Effector memory CD8-positive, alpha-beta T cell (primary cell): ENCODE measurements around the gene ZNF618.

Experiments
- ATAC-seq: fragments of 150-1000 bp; cut with Tn5 transposase; replicated peaks from 2 replicates; pipeline ENCODE4 v1.10.0; 2021; ENCODE audit warnings: mild to moderate bottlenecking, moderate library complexity
- DNase-seq, 3 experiments: peaks; one replicate each; pipeline ENCODE4 v3.0.0; 2021
- H3K27ac Mint-ChIP-seq, 2 donors: one replicate each; pipeline ENCODE4 v1.8.0; 2022; ENCODE audit warnings: mild to moderate bottlenecking in 2 of 2, mixed read lengths in 2 of 2, moderate library complexity in 2 of 2
- H3K27me3 Mint-ChIP-seq, 2 donors: one replicate each; pipeline ENCODE4 v1.8.0; 2022; ENCODE audit warnings: mixed read lengths in 2 of 2
- H3K36me3 Mint-ChIP-seq: one replicate; pipeline ENCODE4 v1.8.0; 2022; ENCODE audit warnings: mild to moderate bottlenecking, moderate library complexity, mixed read lengths; ENCODE audit not compliant: insufficient read depth
- H3K4me1 Mint-ChIP-seq, 2 donors: one replicate each; pipeline ENCODE4 v1.8.0; 2022; ENCODE audit warnings: low read depth in 2 of 2, mixed read lengths in 2 of 2
- H3K4me3 Mint-ChIP-seq, 2 donors: one replicate each; pipeline ENCODE4 v1.8.0; 2022; ENCODE audit warnings: mild to moderate bottlenecking in 2 of 2, mixed read lengths in 2 of 2, moderate library complexity in 2 of 2
- H3K9me3 Mint-ChIP-seq, 2 donors: one replicate each; pipeline ENCODE4 v1.8.0; 2022; ENCODE audit warnings: mixed read lengths in 2 of 2

The ZNF618 gene

DNA sequence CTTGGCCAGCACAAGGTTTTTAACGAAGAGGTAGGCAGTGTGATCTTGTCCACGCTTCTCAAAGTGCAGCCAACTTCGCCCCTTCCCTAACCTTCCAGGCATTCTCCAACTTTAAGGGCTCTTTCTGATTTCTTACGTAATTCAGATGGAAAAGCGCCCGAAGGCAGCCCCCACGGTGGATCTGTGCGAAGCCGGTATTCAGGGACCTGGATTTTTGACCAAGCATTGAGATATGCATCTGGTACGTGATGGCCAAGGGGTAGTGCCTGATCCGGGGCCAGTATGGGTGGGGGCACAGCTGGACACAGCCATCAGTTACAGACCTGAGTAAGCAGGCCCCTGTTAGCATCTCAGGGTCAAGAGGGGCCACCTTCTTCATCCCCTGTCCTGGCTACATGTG lies 122.0 kb downstream of the ZNF618 start:
- Mint-ChIP-seq H3K27ac (no peak overlapping the region), H3K9me3 (no peaks in the 10 kb centered on the region), H3K27me3 (peaks cover 5 to 12% of the 10 kb centered on the region in 2 donors), H3K36me3 (no peaks in the 10 kb centered on the region), H3K4me3 (no peak overlapping the region), H3K4me1 (peaks cover 0 to under 1% of the 10 kb centered on the region in 2 donors)
- DNase-seq (no peak), ATAC-seq (no peak)

DNA sequence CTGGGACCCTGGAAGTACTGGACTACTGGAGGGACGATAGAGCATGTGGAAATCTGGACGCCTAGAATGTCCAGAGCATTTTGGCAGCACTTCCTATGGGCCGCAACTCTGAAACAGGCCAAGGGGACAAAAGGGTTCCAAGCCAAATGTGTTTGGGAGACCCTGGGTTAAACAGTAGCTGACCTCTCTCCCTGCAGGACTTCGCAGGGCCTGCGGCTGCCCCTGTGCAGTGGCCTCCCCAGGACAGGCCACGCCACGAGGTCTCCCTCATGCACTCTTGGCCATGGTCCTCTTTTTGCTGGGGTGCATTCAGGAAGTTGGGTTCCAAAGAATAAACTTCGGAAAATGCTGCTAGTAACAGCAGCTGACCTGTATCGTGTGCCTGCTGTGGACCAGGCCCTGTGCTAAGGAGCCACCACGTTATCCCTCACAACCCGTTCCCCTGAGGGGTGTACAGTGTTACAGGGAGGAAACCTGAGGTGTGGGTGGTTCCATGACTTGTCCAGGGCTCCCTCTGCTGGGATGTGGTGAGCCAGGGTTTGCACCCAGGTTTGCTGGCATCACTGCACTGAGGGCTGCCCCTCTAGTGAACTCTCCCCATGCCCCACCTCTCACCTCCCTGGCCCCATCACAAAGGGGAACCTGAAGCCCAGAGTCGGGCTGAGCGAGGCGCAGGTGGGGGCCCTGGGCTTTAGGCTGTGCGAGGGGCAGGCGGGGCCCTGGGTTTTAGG lies 122.6 kb downstream of the ZNF618 start:
- H3K4me1 Mint-ChIP-seq: no peaks in the 10 kb centered on the region
- no peak for ATAC-seq
- peaks cover 5 to 12% of the 10 kb centered on the region in 2 donors for H3K27me3 Mint-ChIP-seq
- H3K4me3 Mint-ChIP-seq: no peak overlapping the region
- no peaks in the 10 kb centered on the region for H3K36me3 Mint-ChIP-seq
- no peak for DNase-seq
- no peaks in the 10 kb centered on the region for H3K9me3 Mint-ChIP-seq
- no peak overlapping the region for H3K27ac Mint-ChIP-seq

DNA sequence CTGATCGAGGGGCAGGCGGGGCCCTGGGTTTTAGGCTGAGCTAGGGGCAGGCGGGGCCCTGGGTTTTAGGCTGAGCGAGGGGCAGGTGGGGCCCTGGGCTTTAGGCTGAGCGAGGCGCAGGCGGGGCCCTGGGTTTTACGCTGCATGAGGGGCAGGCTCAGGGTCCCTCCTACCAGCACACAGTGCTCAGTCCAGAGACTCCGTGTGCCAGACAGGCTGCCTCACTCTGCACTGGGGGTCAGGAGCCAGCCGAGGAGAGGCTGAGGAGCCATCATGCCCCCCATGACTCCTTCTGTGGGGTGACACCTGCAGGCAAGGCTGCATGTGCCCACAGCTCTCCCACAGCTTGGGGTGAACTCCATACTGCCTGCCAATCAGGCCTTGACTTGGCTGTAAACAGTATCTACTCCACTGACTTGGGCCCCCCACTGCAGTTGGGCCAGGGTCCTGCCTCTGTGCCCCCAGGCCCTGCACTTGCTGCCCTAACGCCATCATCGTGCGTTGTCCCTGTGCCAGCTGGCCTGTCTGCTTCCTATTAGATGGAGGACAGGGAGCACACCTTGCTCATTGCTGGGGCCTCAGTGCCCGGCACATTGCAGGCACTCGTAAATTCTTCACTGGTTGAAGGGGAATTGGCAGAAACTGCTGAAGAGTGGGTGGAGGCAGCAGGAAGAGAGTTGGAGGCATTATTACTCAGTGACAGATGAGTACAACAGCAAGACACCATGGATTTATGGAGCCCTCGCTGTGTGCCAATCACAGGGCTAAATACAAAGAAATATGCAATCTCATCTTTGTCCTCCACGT lies 123.3 kb downstream of the ZNF618 start:
- Mint-ChIP-seq H3K9me3 (no peaks in the 10 kb centered on the region), H3K36me3 (no peaks in the 10 kb centered on the region), H3K4me3 (no peak overlapping the region), H3K27me3 (peaks cover 5 to 12% of the 10 kb centered on the region in 2 donors), H3K27ac (no peak overlapping the region), H3K4me1 (no peaks in the 10 kb centered on the region)
- ATAC-seq (no peak), DNase-seq (no peak)

DNA sequence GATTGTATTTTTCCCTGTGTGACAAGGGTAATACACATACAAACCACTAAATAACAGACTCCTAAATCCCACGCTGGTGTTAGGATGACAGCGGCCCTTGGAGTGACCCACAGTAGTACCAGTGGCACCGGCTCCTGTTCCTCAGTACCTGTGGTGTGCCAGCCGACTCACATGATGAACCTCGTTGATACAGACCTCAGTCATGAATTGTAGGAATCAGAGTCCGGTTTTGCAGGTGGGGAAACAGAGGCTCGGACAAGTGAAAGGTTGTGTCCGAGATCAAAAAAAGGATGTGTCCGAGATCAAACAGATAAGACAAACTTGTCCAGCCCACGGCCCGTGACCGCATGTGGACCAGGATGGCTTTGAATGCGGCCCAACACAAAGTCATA lies 124.0 kb downstream of the ZNF618 start:
- H3K4me1 Mint-ChIP-seq: no peaks in the 10 kb centered on the region
- H3K27me3 Mint-ChIP-seq: peaks cover 5 to 12% of the 10 kb centered on the region in 2 donors
- no peak for ATAC-seq
- no peaks in the 10 kb centered on the region for H3K36me3 Mint-ChIP-seq
- no peak overlapping the region for H3K27ac Mint-ChIP-seq
- DNase-seq: no peak
- H3K9me3 Mint-ChIP-seq: no peaks in the 10 kb centered on the region
- no peak overlapping the region for H3K4me3 Mint-ChIP-seq

DNA sequence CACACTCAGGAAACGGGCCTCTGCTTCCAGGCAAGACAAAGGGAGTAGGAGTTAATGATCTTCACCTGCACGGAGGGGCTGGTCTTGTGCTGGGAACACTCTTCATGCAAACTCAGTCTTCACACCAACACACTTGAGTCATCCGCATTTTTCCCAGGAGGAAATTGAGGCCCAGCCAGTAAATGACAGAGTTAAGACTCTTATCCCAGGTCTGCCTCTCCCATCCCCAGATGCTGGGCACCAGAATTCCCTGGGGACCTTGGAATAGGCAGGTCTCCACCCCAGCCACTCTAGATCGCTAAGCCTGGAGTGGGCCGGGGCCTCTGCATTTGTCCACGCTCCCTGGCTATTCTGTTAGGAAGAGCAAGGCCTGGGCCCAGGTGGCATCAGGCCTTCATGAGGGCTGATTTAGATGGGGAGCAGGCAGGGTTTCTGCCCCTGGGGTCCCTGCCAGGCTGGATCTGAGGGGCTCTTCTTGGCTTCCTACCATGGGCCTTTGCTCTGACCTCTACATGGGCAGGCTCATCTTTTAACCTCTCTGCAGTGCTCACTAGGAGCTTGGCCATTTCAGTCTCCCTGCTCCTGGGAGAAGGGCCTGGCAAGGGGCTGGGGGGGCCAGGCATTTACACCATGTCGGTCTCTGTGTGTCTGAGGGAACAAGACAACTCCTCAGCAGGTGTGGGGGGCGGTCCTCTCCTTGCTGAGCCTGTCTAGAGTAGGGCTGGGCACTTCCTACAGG lies 124.7 kb downstream of the ZNF618 start:
- H3K9me3 Mint-ChIP-seq: no peaks in the 10 kb centered on the region
- H3K4me1 Mint-ChIP-seq: no peaks in the 10 kb centered on the region
- ATAC-seq (no peak), DNase-seq (no peak)
- no peaks in the 10 kb centered on the region for H3K36me3 Mint-ChIP-seq
- no peak overlapping the region for H3K27ac Mint-ChIP-seq
- peaks cover 5 to 12% of the 10 kb centered on the region in 2 donors for H3K27me3 Mint-ChIP-seq
- H3K4me3 Mint-ChIP-seq: no peak overlapping the region

DNA sequence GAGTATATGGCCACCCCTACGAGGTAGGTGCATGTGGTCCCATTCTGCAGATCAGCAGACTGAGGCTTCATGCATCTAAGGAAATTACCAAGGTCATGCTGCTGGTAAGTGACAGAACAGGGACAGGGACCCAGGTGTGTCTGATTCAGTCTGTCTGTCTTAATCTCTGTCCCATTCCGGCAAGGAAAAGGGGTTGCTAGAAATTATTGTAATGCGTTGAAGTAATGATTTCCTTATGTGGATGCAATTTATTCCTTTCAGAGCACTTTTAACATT lies 125.2 kb downstream of the ZNF618 start:
- no peaks in the 10 kb centered on the region for H3K9me3 Mint-ChIP-seq
- H3K36me3 Mint-ChIP-seq: no peaks in the 10 kb centered on the region
- H3K4me1 Mint-ChIP-seq: no peaks in the 10 kb centered on the region
- H3K27me3 Mint-ChIP-seq: peaks cover 3 to 11% of the 10 kb centered on the region in 2 donors
- no peak overlapping the region for H3K4me3 Mint-ChIP-seq
- H3K27ac Mint-ChIP-seq: no peak overlapping the region
- ATAC-seq: no peak
- no peak for DNase-seq

DNA sequence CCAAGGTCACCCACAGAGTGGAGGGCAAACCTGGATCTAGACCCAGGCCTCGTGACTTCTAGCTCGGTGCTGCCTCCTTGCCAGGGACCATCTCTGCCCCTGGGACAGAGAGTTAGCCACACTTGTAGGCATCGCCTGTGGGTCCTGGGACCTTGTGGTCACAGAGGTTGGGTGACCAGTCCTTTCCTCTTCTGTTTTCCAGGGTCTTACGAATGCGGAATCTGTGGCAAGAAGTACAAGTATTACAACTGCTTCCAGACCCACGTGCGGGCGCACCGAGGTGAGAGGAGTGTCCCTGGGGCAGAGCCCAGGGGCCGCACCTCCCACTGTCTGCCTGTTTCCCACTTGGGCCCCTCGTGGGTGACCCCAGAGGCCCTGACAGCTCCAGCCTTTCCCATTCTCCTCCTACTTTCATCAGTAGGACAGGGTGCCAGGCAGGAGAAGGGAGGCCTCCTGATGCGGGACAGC lies 125.7 kb downstream of the ZNF618 start:
- no peak for ATAC-seq
- Mint-ChIP-seq H3K4me1 (no peaks in the 10 kb centered on the region), H3K4me3 (no peak overlapping the region), H3K9me3 (no peaks in the 10 kb centered on the region), H3K27ac (no peak overlapping the region), H3K36me3 (no peaks in the 10 kb centered on the region), H3K27me3 (peaks cover 0 to 6% of the 10 kb centered on the region in 2 donors)
- DNase-seq: no peak

DNA sequence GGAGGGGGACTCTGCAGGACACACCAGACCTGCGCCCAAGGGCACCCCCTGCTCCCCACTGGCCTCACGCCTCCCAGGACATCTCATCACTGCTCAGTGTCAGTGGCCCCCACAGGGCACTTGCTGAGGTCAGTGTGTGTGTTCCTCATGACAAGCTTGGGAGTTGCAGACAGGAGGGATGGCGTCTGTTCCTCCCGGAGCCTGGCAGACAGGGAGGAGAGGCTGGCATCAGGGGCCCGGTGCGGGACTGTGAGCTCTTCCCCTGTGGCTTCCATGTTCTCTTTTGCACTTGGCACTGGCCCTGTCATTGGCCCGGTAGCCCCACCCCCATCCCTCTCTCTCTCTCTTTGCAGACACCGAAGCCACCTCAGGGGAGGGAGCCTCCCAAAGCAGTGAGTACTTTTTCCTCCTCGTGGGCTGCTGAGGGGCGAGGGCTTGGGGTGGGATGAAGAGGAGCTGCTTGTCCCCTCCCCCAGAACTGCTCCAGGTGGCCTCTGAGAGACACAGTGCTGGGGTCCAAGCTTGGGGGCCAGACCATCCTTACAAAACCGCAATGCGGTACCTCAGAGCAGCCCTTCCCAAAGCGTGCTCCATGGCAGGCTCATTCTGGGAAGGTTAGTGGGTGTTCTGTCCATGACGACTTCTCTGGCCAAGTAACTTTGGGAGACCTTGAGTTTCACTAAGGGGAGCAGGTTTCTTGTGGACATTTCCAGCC lies 126.3 kb downstream of the ZNF618 start:
- H3K9me3 Mint-ChIP-seq: no peaks in the 10 kb centered on the region
- ATAC-seq (no peak), DNase-seq (no peak)
- peaks cover 0 to under 1% of the 10 kb centered on the region in 2 donors for H3K27me3 Mint-ChIP-seq
- no peak overlapping the region for H3K4me3 Mint-ChIP-seq
- H3K4me1 Mint-ChIP-seq: no peaks in the 10 kb centered on the region
- H3K27ac Mint-ChIP-seq: no peak overlapping the region
- no peaks in the 10 kb centered on the region for H3K36me3 Mint-ChIP-seq

DNA sequence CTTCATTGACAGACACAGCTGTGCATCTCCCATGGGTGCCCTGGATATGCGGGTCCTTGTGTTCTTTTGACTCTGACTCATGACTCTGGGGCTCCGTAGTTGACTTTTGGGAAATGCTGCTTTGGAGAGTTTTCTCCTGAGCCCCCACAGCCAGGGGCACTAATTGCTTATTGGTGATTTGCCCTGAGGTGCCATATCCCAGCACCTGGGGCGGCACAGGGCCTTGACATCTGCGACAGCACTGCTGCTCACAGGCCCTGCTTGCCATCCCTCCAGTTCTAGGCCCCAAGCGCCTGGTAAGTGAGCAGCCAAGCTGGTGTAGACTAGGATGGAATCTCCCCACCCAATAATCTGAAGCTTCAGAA lies 126.9 kb downstream of the ZNF618 start:
- no peaks in the 10 kb centered on the region for H3K4me1 Mint-ChIP-seq
- H3K9me3 Mint-ChIP-seq: no peaks in the 10 kb centered on the region
- H3K27ac Mint-ChIP-seq: no peak overlapping the region
- ATAC-seq (no peak), DNase-seq (no peak)
- no peaks in the 10 kb centered on the region for H3K36me3 Mint-ChIP-seq
- no peak overlapping the region for H3K4me3 Mint-ChIP-seq
- H3K27me3 Mint-ChIP-seq: no peaks in the 10 kb centered on the region

DNA sequence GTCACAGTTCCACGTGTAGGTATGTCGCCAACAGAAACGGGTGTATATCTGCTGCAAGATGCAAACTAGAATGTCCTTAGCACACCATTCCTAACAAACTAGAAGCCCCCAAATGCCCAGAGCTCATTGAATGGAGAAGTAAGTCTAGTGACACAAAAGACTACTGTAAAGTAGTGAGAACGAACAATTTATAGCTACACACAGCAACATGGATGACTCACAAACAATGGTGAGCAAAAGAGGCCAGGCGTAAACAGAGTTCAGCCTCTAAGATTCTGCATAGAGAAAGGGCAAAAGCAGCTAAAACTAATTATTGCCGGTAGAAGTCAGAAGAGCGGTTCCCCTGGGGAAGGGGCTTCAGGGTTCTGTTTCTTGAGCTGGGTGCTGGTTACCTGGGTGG lies 127.2 kb downstream of the ZNF618 start:
- Mint-ChIP-seq H3K9me3 (no peaks in the 10 kb centered on the region), H3K36me3 (no peaks in the 10 kb centered on the region), H3K27ac (no peak overlapping the region)

DNA sequence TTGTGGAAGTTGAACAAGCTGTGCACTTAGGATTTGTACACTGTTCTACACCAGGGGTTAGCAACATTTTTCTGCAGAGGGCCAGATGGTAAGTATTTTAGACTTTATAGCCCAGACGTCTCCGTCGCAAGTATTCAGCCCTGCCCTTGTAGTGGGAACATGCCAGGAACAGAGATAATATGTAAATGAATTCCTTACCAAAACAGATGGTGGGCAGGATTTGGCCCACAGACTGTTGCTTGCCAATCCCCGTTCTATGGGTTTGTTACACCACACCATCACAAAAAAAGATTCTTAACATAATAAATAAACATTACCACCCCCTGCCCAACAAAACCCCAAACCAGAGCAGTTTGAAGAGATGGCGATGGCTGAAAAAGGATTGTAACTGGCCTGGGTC lies 127.6 kb downstream of the ZNF618 start:
- DNase-seq (no peak), ATAC-seq (no peak)
- Mint-ChIP-seq H3K9me3 (no peaks in the 10 kb centered on the region), H3K36me3 (peaks cover under 1% of the 10 kb centered on the region), H3K27me3 (no peaks in the 10 kb centered on the region), H3K4me1 (no peaks in the 10 kb centered on the region), H3K4me3 (no peak overlapping the region), H3K27ac (no peak overlapping the region)

More for the DNA sequence above, 127.2 kb downstream of the ZNF618 start:
- no peaks in the 10 kb centered on the region for H3K27me3 Mint-ChIP-seq
- H3K4me3 Mint-ChIP-seq: no peak overlapping the region
- no peak for DNase-seq
- H3K4me1 Mint-ChIP-seq: no peaks in the 10 kb centered on the region
- no peak for ATAC-seq

DNA sequence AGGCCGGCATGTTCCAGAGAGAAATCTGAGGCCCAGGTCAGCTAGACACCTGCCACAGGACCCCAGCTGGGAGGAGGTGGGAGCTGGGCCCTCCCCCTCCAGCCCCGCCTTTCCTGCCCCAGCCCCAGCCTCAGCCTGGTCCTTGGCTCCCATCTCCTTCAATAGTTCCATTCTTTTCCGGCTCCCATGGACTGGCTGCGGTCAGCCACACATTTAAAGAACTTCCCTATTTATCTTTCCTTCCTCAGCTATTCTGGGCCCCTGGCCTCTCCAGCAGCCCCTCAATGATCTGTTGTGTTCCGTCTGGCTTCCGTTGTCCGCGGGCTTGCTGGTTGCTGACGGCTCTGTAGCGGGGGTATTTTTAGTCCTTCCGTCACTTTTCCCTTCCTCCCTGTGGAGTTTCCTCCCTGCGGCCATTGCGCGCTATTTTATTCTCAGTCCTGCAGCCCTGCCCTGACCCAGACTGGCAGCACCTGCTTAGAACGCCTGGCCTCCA lies 128.2 kb downstream of the ZNF618 start:
- Mint-ChIP-seq H3K27me3 (no peaks in the 10 kb centered on the region), H3K4me1 (no peaks in the 10 kb centered on the region)

More for the DNA sequence above, 128.2 kb downstream of the ZNF618 start:
- H3K4me3 Mint-ChIP-seq: no peak overlapping the region
- H3K27ac Mint-ChIP-seq: no peak overlapping the region
- H3K36me3 Mint-ChIP-seq: peaks cover 5% of the 10 kb centered on the region
- H3K9me3 Mint-ChIP-seq: no peaks in the 10 kb centered on the region
- ATAC-seq (no peak), DNase-seq (no peak)
